GM12801 (cell line): ENCODE measurements around the gene SMYD3.

ENCODE experiments used
- TF ChIP-seq, protein P1 (sequence below): IDR thresholded peaks from one replicate; pipeline ENCODE4 v1.5.1; 2011; ENCODE audit warnings: control low read depth; ENCODE audit not compliant: insufficient read length; ENCODE audit errors: extremely low read depth

SMYD3 gene

DNA sequence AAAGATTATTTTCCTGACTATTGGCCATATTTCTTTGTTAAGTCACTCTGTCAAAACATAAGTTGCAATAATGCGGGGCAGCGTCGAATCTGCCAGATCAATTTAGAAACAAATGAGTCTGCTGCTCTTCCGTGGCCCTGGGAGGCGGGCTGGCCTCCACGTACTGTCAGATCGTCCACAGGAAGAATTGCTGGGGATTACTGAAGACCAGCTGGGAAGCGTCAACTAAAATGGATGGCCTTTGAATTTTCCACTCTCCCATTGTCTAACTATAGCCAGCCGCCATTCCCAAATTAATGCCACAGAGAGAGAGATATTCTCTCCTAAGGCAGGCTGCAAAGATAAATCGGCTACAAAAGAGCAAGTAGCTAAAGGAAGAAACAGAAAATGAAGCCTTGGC, 560.2 kb downstream of the SMYD3 start:
- TF ChIP-seq, protein P1, sequence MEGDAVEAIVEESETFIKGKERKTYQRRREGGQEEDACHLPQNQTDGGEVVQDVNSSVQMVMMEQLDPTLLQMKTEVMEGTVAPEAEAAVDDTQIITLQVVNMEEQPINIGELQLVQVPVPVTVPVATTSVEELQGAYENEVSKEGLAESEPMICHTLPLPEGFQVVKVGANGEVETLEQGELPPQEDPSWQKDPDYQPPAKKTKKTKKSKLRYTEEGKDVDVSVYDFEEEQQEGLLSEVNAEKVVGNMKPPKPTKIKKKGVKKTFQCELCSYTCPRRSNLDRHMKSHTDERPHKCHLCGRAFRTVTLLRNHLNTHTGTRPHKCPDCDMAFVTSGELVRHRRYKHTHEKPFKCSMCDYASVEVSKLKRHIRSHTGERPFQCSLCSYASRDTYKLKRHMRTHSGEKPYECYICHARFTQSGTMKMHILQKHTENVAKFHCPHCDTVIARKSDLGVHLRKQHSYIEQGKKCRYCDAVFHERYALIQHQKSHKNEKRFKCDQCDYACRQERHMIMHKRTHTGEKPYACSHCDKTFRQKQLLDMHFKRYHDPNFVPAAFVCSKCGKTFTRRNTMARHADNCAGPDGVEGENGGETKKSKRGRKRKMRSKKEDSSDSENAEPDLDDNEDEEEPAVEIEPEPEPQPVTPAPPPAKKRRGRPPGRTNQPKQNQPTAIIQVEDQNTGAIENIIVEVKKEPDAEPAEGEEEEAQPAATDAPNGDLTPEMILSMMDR: no peak

DNA sequence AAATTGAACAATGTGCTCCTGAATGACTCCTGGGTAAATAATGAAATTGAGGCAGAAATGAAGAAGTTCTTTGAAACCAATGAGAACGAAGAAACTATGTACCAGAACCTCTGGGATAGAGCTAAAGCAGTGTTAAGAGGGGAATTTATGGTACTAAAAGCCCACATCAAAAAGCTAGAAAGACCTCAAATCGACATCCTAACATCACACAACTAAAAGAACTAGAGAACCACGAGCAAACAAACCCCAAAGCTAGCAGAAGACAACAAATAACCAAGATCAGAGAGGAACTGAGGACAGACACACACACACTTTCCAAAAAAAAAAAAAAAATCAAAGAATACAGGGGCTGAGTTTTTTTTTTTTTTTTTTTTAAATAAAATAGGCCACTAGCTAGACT, 564.2 kb downstream of the SMYD3 start:
- TF ChIP-seq, protein P1: no peak

DNA sequence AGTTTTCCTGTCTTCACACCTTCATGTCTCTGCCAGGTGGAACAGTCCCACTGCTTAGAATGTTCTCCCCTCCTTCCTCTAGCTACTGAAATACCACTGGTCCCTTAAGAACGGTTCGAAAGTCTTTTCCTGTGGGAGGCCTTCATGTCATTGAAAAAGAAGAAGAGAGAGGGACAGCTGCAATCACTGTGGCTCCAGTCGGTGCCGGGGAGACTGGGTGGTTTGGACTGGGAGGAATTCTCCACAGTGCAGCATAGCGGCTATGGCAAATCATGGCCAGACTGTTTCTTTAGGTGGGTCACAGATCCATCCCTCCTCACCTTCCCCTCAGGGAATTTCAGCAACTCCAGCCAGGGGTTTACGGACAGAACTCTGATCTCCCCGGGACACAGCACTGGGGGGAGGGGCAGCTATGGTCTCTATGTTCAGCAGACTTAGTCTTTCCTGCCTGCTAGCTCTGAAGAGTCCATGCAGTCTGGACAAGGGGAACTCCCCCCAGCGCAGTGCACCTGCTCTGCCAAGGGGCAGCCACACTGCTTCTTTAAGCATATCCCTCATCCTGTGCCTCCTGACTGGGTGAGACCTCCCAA, 567.2 kb downstream of the SMYD3 start:
- TF ChIP-seq, protein P1: no peak

DNA sequence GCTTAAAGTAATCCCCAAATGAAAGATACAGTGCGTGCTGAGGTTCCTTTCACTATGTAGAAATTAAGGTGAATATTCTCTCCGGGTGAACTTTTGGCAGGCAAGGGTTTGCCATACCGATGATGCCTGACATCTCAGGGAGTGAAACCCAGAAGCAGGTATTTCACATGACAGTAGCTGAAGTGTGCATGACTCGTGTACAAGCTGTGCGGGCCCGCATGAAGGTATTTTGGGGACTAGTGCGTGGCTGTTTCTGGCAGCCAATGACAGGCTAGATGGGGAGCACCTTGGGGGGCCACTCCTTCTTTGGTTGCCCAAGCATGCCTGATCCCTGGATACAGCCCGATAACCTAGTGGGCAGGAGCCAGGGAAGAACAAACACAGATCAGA, 569.0 kb downstream of the SMYD3 start:
- TF ChIP-seq, protein P1: no peak

DNA sequence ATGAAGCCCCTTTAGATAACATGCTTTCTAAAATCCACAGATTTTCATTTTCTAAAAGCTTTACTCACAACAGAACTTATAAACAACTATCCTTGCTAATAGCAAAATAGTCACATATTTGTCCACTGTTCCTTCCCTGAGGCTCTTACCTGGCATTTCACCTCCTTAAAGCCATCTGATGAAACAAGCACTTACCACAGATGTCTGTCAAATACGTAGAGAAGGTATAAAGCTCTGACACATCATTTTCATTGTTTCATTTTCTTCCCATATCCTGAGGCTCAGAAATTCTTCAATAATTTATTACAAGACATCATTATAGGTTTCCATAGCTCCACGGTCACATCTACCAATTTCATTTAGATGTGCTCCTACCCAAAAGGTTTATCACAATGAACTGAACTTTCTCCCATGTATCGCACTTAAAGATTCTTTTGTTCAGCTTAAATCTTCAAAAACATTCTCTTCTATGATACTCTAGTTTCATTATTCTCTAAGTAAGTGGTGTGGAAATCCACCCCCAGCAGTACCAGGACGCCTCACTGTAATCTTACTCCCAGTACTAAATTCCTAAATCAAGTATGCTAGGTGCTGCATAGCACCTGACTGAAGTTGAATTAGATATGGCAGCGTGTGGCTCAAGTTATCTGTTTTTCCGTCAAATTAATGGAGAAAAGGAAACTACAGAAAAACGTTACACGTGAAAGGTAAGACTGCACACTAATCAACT, 569.6 kb downstream of the SMYD3 start:
- TF ChIP-seq, protein P1: no peak

DNA sequence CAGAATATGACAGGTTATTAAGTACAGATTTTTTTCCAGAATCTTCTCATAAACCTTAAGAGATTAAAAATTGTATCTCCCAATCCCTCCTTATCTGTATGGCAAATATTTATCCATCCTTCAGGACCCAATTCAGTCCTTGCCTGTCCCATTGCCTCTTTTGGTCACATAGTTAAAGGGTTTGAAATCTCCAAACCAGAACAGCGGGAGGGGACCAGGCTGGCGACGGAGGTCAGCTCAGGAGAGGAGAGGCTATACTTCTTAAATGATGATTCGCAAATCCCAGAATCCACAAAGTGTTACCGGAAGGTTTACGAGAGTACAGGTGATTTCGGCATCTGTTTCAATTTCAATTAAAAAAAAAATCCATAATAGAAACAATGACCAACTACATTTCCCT, 572.7 kb downstream of the SMYD3 start:
- TF ChIP-seq, protein P1: no peak

DNA sequence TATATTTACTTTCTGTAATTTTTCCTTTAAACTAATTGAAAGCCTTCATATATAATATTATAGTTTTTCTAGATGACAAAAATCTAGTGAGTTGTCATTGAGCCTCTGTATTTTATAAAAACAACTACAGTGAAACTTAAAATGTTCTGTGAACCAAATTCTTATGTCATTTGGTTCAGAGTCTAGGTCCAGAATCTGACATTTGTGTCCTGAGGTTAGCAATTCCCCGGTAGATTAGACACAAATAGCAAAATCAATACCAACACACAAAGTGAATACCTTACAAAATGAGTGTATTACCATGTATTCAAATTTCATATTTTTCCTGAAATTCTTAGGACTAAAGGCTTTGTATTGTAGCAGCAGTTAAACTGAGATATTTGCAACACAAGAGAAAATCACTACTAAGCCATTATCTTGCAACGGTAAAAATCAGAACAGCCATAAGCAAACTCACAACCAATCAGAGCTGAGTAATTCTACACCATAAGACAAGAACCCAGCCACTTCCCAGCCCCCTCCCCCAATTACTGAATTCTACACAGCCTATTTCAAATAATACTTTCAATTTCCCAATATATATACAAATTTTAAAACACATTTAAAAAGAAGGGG, 573.5 kb downstream of the SMYD3 start:
- TF ChIP-seq, protein P1: no peak
